SK-N-SH treated with all-trans-retinoic acid at 6 μM for 48 hours (cell line): ENCODE data around the gene TUBB2A.
"Not testable (repeated sequence)": the region's sequence is repeated elsewhere in the genome, so short reads cannot be mapped to it uniquely, and the experiment has no call there.

ENCODE experiments used
- BACH2 ChIP-seq: fragments of 250-450 bp; sonication (Bioruptor Pico); IDR thresholded peaks from 2 replicates; pipeline ENCODE4 v1.9.0; 2021; ENCODE audit warnings: mild to moderate bottlenecking, borderline replicate concordance
- OSR1 ChIP-seq: fragments of 250-450 bp; sonication (Bioruptor Pico); IDR thresholded peaks from 2 replicates; pipeline ENCODE4 v1.8.0; 2022; ENCODE audit warnings: moderate library complexity, mild to moderate bottlenecking, inconsistent platforms
- PPARA ChIP-seq: fragments of 250-450 bp; sonication (Bioruptor Pico); IDR thresholded peaks from 2 replicates; pipeline ENCODE4 v1.5.0; 2020; ENCODE audit warnings: mild to moderate bottlenecking, borderline replicate concordance
- TCF4 ChIP-seq: fragments of 250-450 bp; sonication (Bioruptor Pico); IDR thresholded peaks from 2 replicates; pipeline ENCODE4 v1.8.0; 2021; ENCODE audit warnings: mild to moderate bottlenecking, moderate library complexity, borderline replicate concordance
- ZFP3 ChIP-seq: fragments of 250-450 bp; sonication (Bioruptor Pico); IDR thresholded peaks from 2 replicates; pipeline ENCODE4 v1.5.0; 2020; ENCODE audit warnings: mild to moderate bottlenecking, moderate library complexity
- ZNF565 ChIP-seq: fragments of 450-650 bp; formaldehyde crosslinking; conservative IDR thresholded peaks from 2 replicates; pipeline ENCODE4 v1.5.0; 2020; ENCODE audit warnings: low read depth, mild to moderate bottlenecking, moderate library complexity

DNA sequence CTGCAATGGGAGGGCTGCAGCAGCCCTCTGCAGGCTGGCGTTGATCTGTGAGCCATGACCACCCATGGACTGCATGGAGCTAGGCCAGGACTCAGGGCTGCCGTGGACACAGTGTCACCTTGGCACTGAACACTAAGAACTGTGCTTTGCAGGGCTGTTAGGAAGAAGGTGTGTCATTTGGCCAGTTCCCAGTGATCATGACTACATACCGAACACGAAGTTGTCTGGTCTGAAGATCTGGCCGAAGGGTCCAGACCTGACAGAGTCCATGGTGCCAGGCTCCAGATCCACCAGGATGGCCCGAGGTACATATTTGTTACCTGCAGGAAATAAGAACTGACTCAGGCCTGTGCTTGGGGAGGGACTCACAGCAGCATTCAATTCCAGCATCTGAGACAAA lies 1.9 kb downstream of the TUBB2A start:
- not testable (repeated sequence) for TF ChIP-seq ZFP3 (CRISPR knock-in tag); BACH2 (CRISPR knock-in tag); TCF4 (CRISPR knock-in tag); PPARA (CRISPR knock-in tag); ZNF565; OSR1 (CRISPR knock-in tag)
